Neuron (in vitro differentiated cells): ENCODE data around the gene PALLD.

Source experiments
- H2AFZ ChIP-seq: one replicate; pipeline ENCODE4 v1.6.1; 2013; ENCODE audit warnings: low read depth, mild to moderate bottlenecking, inconsistent platforms, low read length, moderate library complexity
- H3K27me3 ChIP-seq: one replicate; pipeline ENCODE4 v1.6.1; 2013; ENCODE audit warnings: low read length; ENCODE audit not compliant: insufficient read depth
- H3K36me3 ChIP-seq: one replicate; pipeline ENCODE4 v1.6.1; 2013; ENCODE audit warnings: low read length; ENCODE audit not compliant: insufficient read depth
- H3K4me1 ChIP-seq: one replicate; pipeline ENCODE4 v1.6.1; 2013; ENCODE audit warnings: low read length; ENCODE audit not compliant: insufficient read depth
- H3K4me3 ChIP-seq: 2 replicates; pipeline ENCODE4 v1.5.1; 2013; ENCODE audit warnings: mild to moderate bottlenecking, low read length, moderate library complexity
- H3K9me3 ChIP-seq: one replicate; pipeline ENCODE4 v1.6.1; 2013; ENCODE audit warnings: low read length

PALLD gene

GRCh38 chr4:168483811-168484210, 13.0 kb upstream of the PALLD start:
- Histone ChIP-seq H3K9me3 (no peaks in the 10 kb centered on the region), H3K4me1 (peaks cover 4% of the 10 kb centered on the region), H2AFZ (no peak overlapping the region), H3K36me3 (no peaks in the 10 kb centered on the region), H3K4me3 (no peak overlapping the region), H3K27me3 (no peaks in the 10 kb centered on the region)

GRCh38 chr4:168484626-168485025, 12.2 kb upstream of the PALLD start:
- Histone ChIP-seq H3K9me3 (no peaks in the 10 kb centered on the region), H3K4me1 (peaks cover 4% of the 10 kb centered on the region), H3K4me3 (no peak overlapping the region), H3K36me3 (no peaks in the 10 kb centered on the region), H3K27me3 (no peaks in the 10 kb centered on the region), H2AFZ (no peak overlapping the region)

- Histone ChIP-seq H2AFZ (no peak overlapping the region), H3K4me1 (peaks cover 4% of the 10 kb centered on the region)
Observed at GRCh38 chr4:168485156-168485910, 11.5 kb upstream of the PALLD start.

GRCh38 chr4:168486912-168487281, 10.0 kb upstream of the PALLD start:
- H2AFZ ChIP-seq, result no peak overlapping the region
- H3K4me3 ChIP-seq, result no peak overlapping the region
- no peaks in the 10 kb centered on the region for H3K36me3 ChIP-seq
- H3K4me1 ChIP-seq, result no peaks in the 10 kb centered on the region
- no peaks in the 10 kb centered on the region for H3K9me3 ChIP-seq
- H3K27me3 ChIP-seq, result no peaks in the 10 kb centered on the region

More at GRCh38 chr4:168485156-168485910, 11.5 kb upstream of the PALLD start:
- Histone ChIP-seq H3K36me3 (no peaks in the 10 kb centered on the region), H3K9me3 (no peaks in the 10 kb centered on the region), H3K4me3 (no peak overlapping the region), H3K27me3 (no peaks in the 10 kb centered on the region)

GRCh38 chr4:168487282-168488035, 9.4 kb upstream of the PALLD start:
- Histone ChIP-seq H3K4me3 (no peak overlapping the region), H3K27me3 (no peaks in the 10 kb centered on the region), H3K36me3 (no peaks in the 10 kb centered on the region), H3K4me1 (no peaks in the 10 kb centered on the region), H2AFZ (no peak overlapping the region), H3K9me3 (no peaks in the 10 kb centered on the region)

- H3K4me3 ChIP-seq, result no peak overlapping the region
Observed at GRCh38 chr4:168488869-168489274, 8.0 kb upstream of the PALLD start.

GRCh38 chr4:168489616-168490015, 7.2 kb upstream of the PALLD start:
- H3K9me3 ChIP-seq, result no peaks in the 10 kb centered on the region
- no peaks in the 10 kb centered on the region for H3K4me1 ChIP-seq
- no peaks in the 10 kb centered on the region for H3K36me3 ChIP-seq
- no peak overlapping the region for H3K4me3 ChIP-seq
- H3K27me3 ChIP-seq, result no peaks in the 10 kb centered on the region
- no peak overlapping the region for H2AFZ ChIP-seq

More at GRCh38 chr4:168488869-168489274, 8.0 kb upstream of the PALLD start:
- Histone ChIP-seq H3K27me3 (no peaks in the 10 kb centered on the region), H3K4me1 (no peaks in the 10 kb centered on the region), H2AFZ (no peak overlapping the region), H3K9me3 (no peaks in the 10 kb centered on the region), H3K36me3 (no peaks in the 10 kb centered on the region)

GRCh38 chr4:168490711-168491110, 6.1 kb upstream of the PALLD start:
- no peaks in the 10 kb centered on the region for H3K36me3 ChIP-seq
- H2AFZ ChIP-seq, result no peak overlapping the region
- no peak overlapping the region for H3K4me3 ChIP-seq
- no peaks in the 10 kb centered on the region for H3K27me3 ChIP-seq
- H3K4me1 ChIP-seq, result no peaks in the 10 kb centered on the region
- H3K9me3 ChIP-seq, result no peaks in the 10 kb centered on the region

GRCh38 chr4:168491563-168491962, 5.3 kb upstream of the PALLD start:
- Histone ChIP-seq H3K4me3 (no peak overlapping the region), H3K27me3 (no peaks in the 10 kb centered on the region), H2AFZ (no peak overlapping the region), H3K4me1 (peaks cover under 1% of the 10 kb centered on the region), H3K9me3 (no peaks in the 10 kb centered on the region), H3K36me3 (no peaks in the 10 kb centered on the region)

- Histone ChIP-seq H2AFZ (no peak overlapping the region), H3K4me3 (no peak overlapping the region), H3K9me3 (no peaks in the 10 kb centered on the region)
Observed at GRCh38 chr4:168498251-168498650, 1.4 kb downstream of the PALLD start.

GRCh38 chr4:168499241-168499640, 2.4 kb downstream of the PALLD start:
- H3K9me3 ChIP-seq, result no peaks in the 10 kb centered on the region
- no peak overlapping the region for H2AFZ ChIP-seq
- no peaks in the 10 kb centered on the region for H3K27me3 ChIP-seq
- H3K4me3 ChIP-seq, result no peak overlapping the region
- no peaks in the 10 kb centered on the region for H3K36me3 ChIP-seq
- H3K4me1 ChIP-seq, result peaks cover 18% of the 10 kb centered on the region

More at GRCh38 chr4:168498251-168498650, 1.4 kb downstream of the PALLD start:
- H3K27me3 ChIP-seq, result no peaks in the 10 kb centered on the region
- no peaks in the 10 kb centered on the region for H3K36me3 ChIP-seq
- H3K4me1 ChIP-seq, result peaks cover 18% of the 10 kb centered on the region

- Histone ChIP-seq H3K27me3 (no peaks in the 10 kb centered on the region), H2AFZ (no peak overlapping the region), H3K9me3 (no peaks in the 10 kb centered on the region), H3K4me1 (peaks cover 18% of the 10 kb centered on the region), H3K4me3 (no peak overlapping the region), H3K36me3 (no peaks in the 10 kb centered on the region)
Observed at GRCh38 chr4:168501407-168501806, 4.6 kb downstream of the PALLD start.

- H3K36me3 ChIP-seq, result no peaks in the 10 kb centered on the region
- peaks cover 6% of the 10 kb centered on the region for H3K4me1 ChIP-seq
- no peak overlapping the region for H3K4me3 ChIP-seq
- no peak overlapping the region for H2AFZ ChIP-seq
- no peaks in the 10 kb centered on the region for H3K9me3 ChIP-seq
- no peaks in the 10 kb centered on the region for H3K27me3 ChIP-seq
Observed at GRCh38 chr4:168502861-168503260, 6.0 kb downstream of the PALLD start.
